Breast epithelium (tissue), 4 donors: ENCODE results near the gene ADGRV1. TPM values are rescaled to one million over a fixed set of nuclear protein-coding genes. Genes with fewer than 3 reads are reported as not detected.

Experiments
- DNase-seq, 2 donors: peaks; one replicate each; pipeline ENCODE4 v3.0.0-alpha.2; 2019; ENCODE audit warnings: low spot score in 2 of 2
- H3K27ac ChIP-seq, 2 donors: fragments of 200-600 bp; sonication (generic) in 1 of 2; one replicate each; pipeline ENCODE4 v1.5.1; 2016 to 2019; ENCODE audit warnings: mild to moderate bottlenecking in 1 of 2
- H3K27me3 ChIP-seq, 2 donors: fragments of 200-600 bp; sonication (generic) in 1 of 2; one replicate each; pipeline versions ENCODE4 v1.5.1 to v1.6.0; 2017 to 2019; ENCODE audit warnings: control low read depth in 1 of 2, mild to moderate bottlenecking in 1 of 2
- H3K36me3 ChIP-seq: fragments of 200-600 bp; one replicate; pipeline ENCODE4 v1.5.1; 2019
- H3K4me1 ChIP-seq, 2 donors: fragments of 200-600 bp; sonication (generic); one replicate each; pipeline ENCODE4 v1.5.1; 2016 to 2019; ENCODE audit warnings: control low read depth in 1 of 2
- H3K4me3 ChIP-seq, 3 donors: fragments of 200-600 bp; sonication (generic); 1 replicate in 2 of 3; 2 replicates in 1 of 3; pipeline ENCODE4 v1.5.1; 2016 to 2019; ENCODE audit warnings: mild to moderate bottlenecking in 3 of 3, moderate library complexity in 2 of 3
- H3K9me3 ChIP-seq, 2 donors: fragments of 200-600 bp; sonication (generic) in 1 of 2; one replicate each; pipeline ENCODE4 v1.5.1; 2016 to 2019; ENCODE audit warnings: control low read depth in 1 of 2
- CTCF ChIP-seq, 3 donors: fragments of 450-650 bp; IDR thresholded peaks; one replicate each; pipeline ENCODE4 v1.5.1; 2016 to 2017; ENCODE audit warnings: antibody characterized with exemption in 3 of 3, mild to moderate bottlenecking in 3 of 3, moderate library complexity in 3 of 3
- POLR2A ChIP-seq: fragments of 450-650 bp; IDR thresholded peaks from one replicate; pipeline ENCODE4 v1.6.1; 2016; ENCODE audit warnings: antibody characterized with exemption, mild to moderate bottlenecking, moderate library complexity
- POLR2AphosphoS5 ChIP-seq, 3 donors: sonication (generic); formaldehyde crosslinking; IDR thresholded peaks; one replicate each; pipeline ENCODE4 v1.6.1; 2017; ENCODE audit warnings: antibody characterized with exemption in 3 of 3
- intact Hi-C: fragments of 100-400 bp; cut with DNase I; formaldehyde crosslinking; loops from one replicate; pipeline ENCODE4 v1.15.1; 2023; ENCODE audit warnings: low total_unique reads
- total RNA-seq, 3 donors: library from RNA; depleted of rRNA; stranded (reverse); fragments of >200 nt; gene quantifications; one replicate each; pipeline ENCODE4 v1.1.0, GENCODE V29; 2016

ADGRV1 gene
- total RNA-seq, 3 donors from 2014 or later: 0.32 to 85.2 (median 55.3) TPM

DNA sequence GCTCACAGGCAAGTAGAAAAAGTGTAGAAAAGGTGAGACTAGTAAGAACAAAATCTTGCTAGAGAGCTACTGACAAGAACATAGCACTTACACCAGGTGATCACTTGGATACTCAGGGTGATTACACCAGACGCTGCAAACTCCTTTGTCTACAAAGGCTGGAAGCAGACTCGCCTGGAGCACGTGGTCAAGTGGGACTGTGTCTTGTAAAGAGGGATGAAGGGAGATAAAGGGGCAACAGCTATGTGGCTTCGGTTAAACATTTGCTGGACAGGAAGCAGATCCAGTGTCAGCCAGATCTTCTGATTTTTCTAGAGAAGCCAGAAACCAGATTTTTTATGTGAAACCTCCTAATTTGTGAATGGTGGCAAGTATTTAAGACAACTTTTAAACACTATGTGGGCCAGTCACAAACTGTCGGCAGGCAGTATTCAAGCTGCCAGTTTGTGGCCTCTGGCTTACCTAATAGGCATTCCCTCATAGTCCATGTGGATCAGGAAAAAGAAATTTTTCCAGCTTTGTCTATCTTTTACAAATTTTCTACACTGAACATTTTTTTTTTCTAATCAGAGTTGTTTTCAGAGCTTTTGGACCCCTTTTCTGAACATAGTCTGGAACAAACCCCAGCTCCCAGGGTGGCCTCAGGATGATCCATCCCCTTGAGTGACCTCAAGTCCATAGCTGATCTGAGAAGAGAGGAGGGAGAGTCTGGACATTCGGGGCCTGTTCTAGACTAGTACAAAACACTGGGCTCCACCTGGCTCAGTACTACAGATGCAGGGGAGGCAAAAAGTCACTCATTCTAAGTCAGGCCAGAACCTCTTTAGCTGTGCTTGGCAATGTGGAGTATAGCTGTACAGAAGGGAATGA, 561.6 kb downstream of the ADGRV1 start:
- intact Hi-C loops: no loop called here
- Histone ChIP-seq H3K36me3 (no peaks in the 10 kb centered on the region), H3K4me3 (no peak overlapping the region), H3K27ac (peak overlapping the region; percentile 71 to 86), H3K27me3 (no peaks in the 10 kb centered on the region), H3K9me3 (no peaks in the 10 kb centered on the region), H3K4me1 (peaks cover 0 to 9% of the 10 kb centered on the region in 2 donors)
- DNase-seq: no peak
- TF ChIP-seq POLR2AphosphoS5 (IDR thresholded peaks at IDR 0.05) (peak in 1 of 3 donors; percentile 26), POLR2A (no peak)

DNA sequence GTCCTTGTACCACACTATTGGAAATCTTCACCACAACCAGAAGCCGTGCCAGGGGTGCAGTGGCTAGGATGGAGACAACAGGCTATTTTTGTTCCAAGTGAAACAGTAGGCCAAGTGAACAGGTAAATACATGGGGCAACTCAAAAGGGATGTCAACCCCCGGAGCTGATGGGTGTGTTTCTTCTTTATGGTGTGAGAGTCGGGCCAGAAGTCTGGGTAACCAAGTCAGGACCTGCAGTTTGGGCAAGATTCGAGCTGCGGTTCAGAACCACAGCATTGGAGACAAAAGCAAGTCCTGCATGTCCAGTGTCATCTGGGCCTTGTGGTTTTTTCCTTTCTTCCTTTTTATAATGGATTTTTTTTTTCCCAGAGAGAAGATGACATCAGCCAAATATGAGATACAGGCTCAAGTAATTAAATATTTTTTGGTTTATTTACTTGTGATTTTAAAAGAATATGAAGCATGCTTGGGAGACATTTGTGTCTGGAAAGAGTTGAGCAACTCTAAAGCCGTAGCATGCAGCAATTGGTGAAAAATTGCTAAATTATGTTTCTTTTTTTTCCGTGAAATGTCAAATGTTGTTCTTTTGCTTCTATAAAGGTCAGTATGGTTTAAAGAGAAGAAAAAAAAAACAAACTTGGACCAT, 562.9 kb downstream of the ADGRV1 start:
- TF ChIP-seq POLR2A: no peak
- TF ChIP-seq CTCF (IDR thresholded peaks at IDR 0.05): no peak
- peak in 2 of 3 donors; percentile 33 to 41 for TF ChIP-seq POLR2AphosphoS5 (IDR thresholded peaks at IDR 0.05)
- Histone ChIP-seq H3K9me3 (no peaks in the 10 kb centered on the region), H3K4me1 (peaks cover 0 to 17% of the 10 kb centered on the region in 2 donors), H3K36me3 (no peaks in the 10 kb centered on the region), H3K4me3 (no peak overlapping the region), H3K27ac (peak overlapping the region; percentile 71 to 86), H3K27me3 (no peaks in the 10 kb centered on the region)
- intact Hi-C loops: no loop called here
- peak in 1 of 2 donors; percentile 75 for DNase-seq

DNA sequence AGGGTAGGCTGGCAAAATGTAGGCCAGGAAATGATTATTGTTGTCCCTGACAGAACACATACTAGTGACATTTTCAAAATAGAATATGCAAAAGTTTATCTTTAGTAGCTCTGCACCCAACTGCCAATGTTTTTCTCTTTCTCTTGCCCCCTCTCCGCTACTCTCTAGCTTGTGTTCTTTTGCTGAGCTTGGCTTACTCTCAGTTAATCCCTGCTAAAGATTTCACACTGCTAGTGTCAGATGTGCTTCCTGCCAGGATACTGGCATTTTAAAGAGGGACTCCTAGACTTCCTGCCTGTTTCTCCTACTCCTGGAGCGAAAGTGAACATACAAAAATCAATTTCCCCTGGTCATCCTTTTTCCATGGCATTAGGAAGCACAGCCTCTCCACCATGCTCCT, 564.1 kb downstream of the ADGRV1 start:
- no peak for DNase-seq
- peak overlapping the region; percentile 71 to 84 for H3K27ac ChIP-seq
- H3K27me3 ChIP-seq: no peaks in the 10 kb centered on the region
- intact Hi-C loops: no loop called here
- no peaks in the 10 kb centered on the region for H3K9me3 ChIP-seq
- H3K36me3 ChIP-seq: no peaks in the 10 kb centered on the region
- no peak overlapping the region for H3K4me3 ChIP-seq
- TF ChIP-seq POLR2AphosphoS5 (IDR thresholded peaks at IDR 0.05) (no peak), POLR2A (no peak), CTCF (IDR thresholded peaks at IDR 0.05) (no peak)
- H3K4me1 ChIP-seq: peaks cover 1 to 25% of the 10 kb centered on the region in 2 donors

GRCh38 chr5:91123291-91123690, 564.7 kb downstream of the ADGRV1 start:
- H3K4me3 ChIP-seq: no peak overlapping the region
- H3K4me1 ChIP-seq: peaks cover 4 to 25% of the 10 kb centered on the region in 2 donors
- no peaks in the 10 kb centered on the region for H3K36me3 ChIP-seq
- DNase-seq: no peak
- no peaks in the 10 kb centered on the region for H3K9me3 ChIP-seq
- H3K27me3 ChIP-seq: no peaks in the 10 kb centered on the region
- peak overlapping the region; percentile 71 to 84 for H3K27ac ChIP-seq
- intact Hi-C loops: no loop called here
- TF ChIP-seq POLR2AphosphoS5 (IDR thresholded peaks at IDR 0.05): no peak
- TF ChIP-seq POLR2A: no peak
- no peak for TF ChIP-seq CTCF (IDR thresholded peaks at IDR 0.05)

DNA sequence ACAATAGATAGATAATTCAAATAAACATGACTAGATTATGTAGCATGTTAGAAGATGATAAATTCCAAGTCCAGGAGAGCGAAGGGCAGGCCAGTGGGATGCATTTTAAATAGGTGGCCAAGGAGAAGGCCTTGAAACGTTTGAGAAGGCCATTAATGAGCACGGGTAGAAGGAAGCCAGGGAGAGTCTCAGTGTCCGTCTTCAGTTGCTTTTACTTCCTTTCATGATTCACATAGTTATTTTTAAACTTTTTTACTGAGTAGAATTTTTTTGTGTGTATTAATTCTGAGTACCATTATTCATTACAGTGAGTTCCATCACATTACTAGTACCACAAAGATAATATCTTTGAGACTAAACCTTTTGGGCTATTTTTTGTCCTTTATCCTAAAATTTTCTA, 565.3 kb downstream of the ADGRV1 start:
- H3K4me1 ChIP-seq: peaks cover 4 to 30% of the 10 kb centered on the region in 2 donors
- no peaks in the 10 kb centered on the region for H3K36me3 ChIP-seq
- intact Hi-C loops: no loop called here
- no peaks in the 10 kb centered on the region for H3K9me3 ChIP-seq
- no peak for DNase-seq
- no peak overlapping the region for H3K4me3 ChIP-seq
- H3K27ac ChIP-seq: peak overlapping the region; percentile 71 to 84
- H3K27me3 ChIP-seq: no peaks in the 10 kb centered on the region
- TF ChIP-seq CTCF (IDR thresholded peaks at IDR 0.05) (no peak), POLR2A (no peak), POLR2AphosphoS5 (IDR thresholded peaks at IDR 0.05) (no peak)
